Measurements from ENCODE around the gene XG.
A peak's percentile ranks its signal among the peaks of the same experiment; 100 is the strongest.
"Not testable (repeated sequence)": the region's sequence is repeated elsewhere in the genome, so short reads cannot be mapped to it uniquely, and the experiment has no call there.

The XG gene

GRCh38 chrX:2811271-2811670 is 59.4 kb downstream of the XG start:
- ChIA-PET CTCF (no interaction called here), POLR2A (no interaction called here)
- TF ChIP-seq, protein P1, sequence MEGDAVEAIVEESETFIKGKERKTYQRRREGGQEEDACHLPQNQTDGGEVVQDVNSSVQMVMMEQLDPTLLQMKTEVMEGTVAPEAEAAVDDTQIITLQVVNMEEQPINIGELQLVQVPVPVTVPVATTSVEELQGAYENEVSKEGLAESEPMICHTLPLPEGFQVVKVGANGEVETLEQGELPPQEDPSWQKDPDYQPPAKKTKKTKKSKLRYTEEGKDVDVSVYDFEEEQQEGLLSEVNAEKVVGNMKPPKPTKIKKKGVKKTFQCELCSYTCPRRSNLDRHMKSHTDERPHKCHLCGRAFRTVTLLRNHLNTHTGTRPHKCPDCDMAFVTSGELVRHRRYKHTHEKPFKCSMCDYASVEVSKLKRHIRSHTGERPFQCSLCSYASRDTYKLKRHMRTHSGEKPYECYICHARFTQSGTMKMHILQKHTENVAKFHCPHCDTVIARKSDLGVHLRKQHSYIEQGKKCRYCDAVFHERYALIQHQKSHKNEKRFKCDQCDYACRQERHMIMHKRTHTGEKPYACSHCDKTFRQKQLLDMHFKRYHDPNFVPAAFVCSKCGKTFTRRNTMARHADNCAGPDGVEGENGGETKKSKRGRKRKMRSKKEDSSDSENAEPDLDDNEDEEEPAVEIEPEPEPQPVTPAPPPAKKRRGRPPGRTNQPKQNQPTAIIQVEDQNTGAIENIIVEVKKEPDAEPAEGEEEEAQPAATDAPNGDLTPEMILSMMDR (IDR thresholded peaks at IDR 0.05; ENCODE audit: control extremely low read depth, extremely low read depth, low read depth, missing control alignments), result no peak
- no peak for DNase-seq (ENCODE audit: extremely low spot score)

GRCh38 chrX:2812161-2812907 is 60.5 kb downstream of the XG start:
- POLR2A ChIA-PET; DNase-seq (ENCODE audit: extremely low spot score); CTCF ChIA-PET: not testable (repeated sequence)
- TF ChIP-seq, protein P1 (IDR thresholded peaks at IDR 0.05; ENCODE audit: control extremely low read depth, extremely low read depth, low read depth, missing control alignments), result peak; percentile 54

- ChIA-PET POLR2A (no interaction called here), CTCF (no interaction called here)
- DNase-seq (ENCODE audit: extremely low spot score), result no peak
- TF ChIP-seq, protein P1 (IDR thresholded peaks at IDR 0.05; ENCODE audit: control extremely low read depth, extremely low read depth, low read depth, missing control alignments), result no peak
Measured at GRCh38 chrX:2817036-2817435, 65.2 kb downstream of the XG start.

DNA sequence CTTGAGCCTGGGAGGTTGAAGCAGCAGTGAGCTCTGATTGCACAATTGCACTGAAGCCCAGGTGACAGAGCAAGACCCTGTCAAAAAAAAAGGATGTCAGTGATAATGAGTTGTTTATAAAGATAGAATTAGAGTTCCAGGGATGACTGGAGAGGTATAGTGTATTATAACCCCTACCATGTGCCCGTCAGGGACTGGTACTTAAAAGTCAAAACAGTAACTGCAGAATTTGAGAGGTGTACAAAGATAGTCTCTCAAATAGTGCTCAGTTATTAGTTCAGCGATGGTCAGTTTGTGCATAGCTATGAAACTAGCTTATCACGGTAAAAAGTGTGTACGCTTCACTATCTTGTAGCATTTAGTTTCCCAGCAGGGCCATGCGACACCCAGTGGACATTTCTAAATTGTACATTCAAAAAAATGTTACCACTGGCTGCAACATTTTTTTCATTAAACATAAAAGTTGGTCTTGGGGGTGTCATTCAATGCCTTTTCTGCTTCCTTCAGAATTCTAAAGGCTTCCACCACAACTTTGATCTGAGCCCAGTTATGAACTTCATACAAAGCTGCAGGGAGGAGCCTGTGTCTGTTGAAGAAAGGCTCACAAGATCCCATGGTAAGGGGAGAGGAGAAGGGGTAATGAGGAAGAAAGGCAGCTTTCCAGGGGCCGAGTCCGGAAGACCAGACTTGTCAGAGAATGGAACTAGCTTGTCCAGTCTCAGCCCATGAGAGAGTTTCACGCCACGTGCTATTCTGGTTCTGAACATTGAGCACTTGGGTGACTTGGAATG is 67.7 kb downstream of the XG start:
- DNase-seq (ENCODE audit: extremely low spot score), result peak; percentile 26
- POLR2A ChIA-PET, result no interaction called here
- TF ChIP-seq, protein P1 (IDR thresholded peaks at IDR 0.05; ENCODE audit: control extremely low read depth, extremely low read depth, low read depth, missing control alignments), result peak; percentile 19
- CTCF ChIA-PET, result no interaction called here

DNA sequence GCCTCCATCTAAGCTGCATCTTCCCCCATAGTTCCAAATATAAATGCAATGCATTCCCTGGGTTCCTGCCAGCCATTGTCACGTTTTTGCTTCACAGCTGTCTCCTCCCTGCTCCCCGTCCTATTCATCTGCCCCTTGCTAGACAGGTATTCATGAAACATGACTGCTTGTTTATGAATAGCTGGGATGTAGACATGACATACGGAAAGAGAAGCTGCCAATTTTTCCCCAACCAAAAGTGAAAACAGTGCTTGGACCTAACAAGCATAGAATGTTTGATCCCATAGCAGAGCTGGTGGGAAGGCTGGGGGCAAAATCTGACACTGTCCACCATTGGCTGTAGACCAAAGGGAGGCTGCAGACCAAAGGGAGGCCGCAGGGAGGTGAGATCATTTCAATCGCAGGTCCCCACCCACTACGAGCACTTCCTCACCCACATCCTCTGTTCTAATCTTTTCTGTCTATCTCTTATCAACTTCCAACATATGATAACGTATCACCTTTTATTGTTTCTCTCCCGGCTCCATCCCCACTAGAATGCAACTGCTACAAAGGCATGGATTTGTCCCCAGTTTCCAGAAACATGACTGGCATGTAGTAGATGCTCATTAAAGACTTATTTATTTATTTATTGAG is 68.4 kb downstream of the XG start:
- TF ChIP-seq, protein P1 (IDR thresholded peaks at IDR 0.05; ENCODE audit: control extremely low read depth, extremely low read depth, low read depth, missing control alignments), result no peak
- ChIA-PET CTCF (no interaction called here), POLR2A (no interaction called here)
- no peak for DNase-seq (ENCODE audit: extremely low spot score)

GRCh38 chrX:2823795-2824386 is 72.1 kb downstream of the XG start:
- TF ChIP-seq, protein P1 (IDR thresholded peaks at IDR 0.05; ENCODE audit: control extremely low read depth, extremely low read depth, low read depth, missing control alignments), result no peak
- ChIA-PET CTCF (no interaction called here), POLR2A (no interaction called here)
- no peak for DNase-seq (ENCODE audit: extremely low spot score)

Measured in GM10248 (cell line).